Fibroblast of mammary gland (primary cell): ENCODE results near the gene SH3PXD2B.
"Not testable (repeated sequence)": the region's sequence is repeated elsewhere in the genome, so short reads cannot be mapped to it uniquely, and the experiment has no call there.

Experiments
- DNase-seq: peaks from one replicate; pipeline ENCODE4 v3.0.0-alpha.2; 2010; ENCODE audit warnings: low read depth
- H3K4me3 ChIP-seq: 2 replicates; pipeline ENCODE4 v1.5.1; 2011; ENCODE audit warnings: low read depth, mild to moderate bottlenecking, low read length, moderate library complexity; ENCODE audit not compliant: control insufficient read depth
- TF ChIP-seq, protein P1 (sequence below): conservative IDR thresholded peaks from 2 replicates; pipeline ENCODE4 v1.5.1; 2011; ENCODE audit warnings: low read depth, low read length, inconsistent platforms; ENCODE audit not compliant: control insufficient read depth, insufficient read depth

The SH3PXD2B gene

GRCh38 chr5:172414531-172415361 lies 39.6 kb downstream of the SH3PXD2B start:
- H3K4me3 ChIP-seq = no peak overlapping the region
- TF ChIP-seq, protein P1, sequence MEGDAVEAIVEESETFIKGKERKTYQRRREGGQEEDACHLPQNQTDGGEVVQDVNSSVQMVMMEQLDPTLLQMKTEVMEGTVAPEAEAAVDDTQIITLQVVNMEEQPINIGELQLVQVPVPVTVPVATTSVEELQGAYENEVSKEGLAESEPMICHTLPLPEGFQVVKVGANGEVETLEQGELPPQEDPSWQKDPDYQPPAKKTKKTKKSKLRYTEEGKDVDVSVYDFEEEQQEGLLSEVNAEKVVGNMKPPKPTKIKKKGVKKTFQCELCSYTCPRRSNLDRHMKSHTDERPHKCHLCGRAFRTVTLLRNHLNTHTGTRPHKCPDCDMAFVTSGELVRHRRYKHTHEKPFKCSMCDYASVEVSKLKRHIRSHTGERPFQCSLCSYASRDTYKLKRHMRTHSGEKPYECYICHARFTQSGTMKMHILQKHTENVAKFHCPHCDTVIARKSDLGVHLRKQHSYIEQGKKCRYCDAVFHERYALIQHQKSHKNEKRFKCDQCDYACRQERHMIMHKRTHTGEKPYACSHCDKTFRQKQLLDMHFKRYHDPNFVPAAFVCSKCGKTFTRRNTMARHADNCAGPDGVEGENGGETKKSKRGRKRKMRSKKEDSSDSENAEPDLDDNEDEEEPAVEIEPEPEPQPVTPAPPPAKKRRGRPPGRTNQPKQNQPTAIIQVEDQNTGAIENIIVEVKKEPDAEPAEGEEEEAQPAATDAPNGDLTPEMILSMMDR = no peak
- DNase-seq = peak; percentile 57

- DNase-seq = peak; percentile 54
- TF ChIP-seq, protein P1 = no peak
- no peak overlapping the region for H3K4me3 ChIP-seq
Observed at GRCh38 chr5:172413601-172414171, 40.6 kb downstream of the SH3PXD2B start.

- peak; percentile 100 for DNase-seq
- no peak overlapping the region for H3K4me3 ChIP-seq
- TF ChIP-seq, protein P1 = no peak
Observed at GRCh38 chr5:172412724-172413286, 41.5 kb downstream of the SH3PXD2B start.

- TF ChIP-seq, protein P1 = no peak
Observed at GRCh38 chr5:172411484-172412072, 42.7 kb downstream of the SH3PXD2B start.

GRCh38 chr5:172410662-172411483 lies 43.5 kb downstream of the SH3PXD2B start:
- peak; percentile 93 for DNase-seq
- no peak overlapping the region for H3K4me3 ChIP-seq

More at GRCh38 chr5:172411484-172412072, 42.7 kb downstream of the SH3PXD2B start:
- DNase-seq = peak; percentile 86
- H3K4me3 ChIP-seq = no peak overlapping the region

DNA sequence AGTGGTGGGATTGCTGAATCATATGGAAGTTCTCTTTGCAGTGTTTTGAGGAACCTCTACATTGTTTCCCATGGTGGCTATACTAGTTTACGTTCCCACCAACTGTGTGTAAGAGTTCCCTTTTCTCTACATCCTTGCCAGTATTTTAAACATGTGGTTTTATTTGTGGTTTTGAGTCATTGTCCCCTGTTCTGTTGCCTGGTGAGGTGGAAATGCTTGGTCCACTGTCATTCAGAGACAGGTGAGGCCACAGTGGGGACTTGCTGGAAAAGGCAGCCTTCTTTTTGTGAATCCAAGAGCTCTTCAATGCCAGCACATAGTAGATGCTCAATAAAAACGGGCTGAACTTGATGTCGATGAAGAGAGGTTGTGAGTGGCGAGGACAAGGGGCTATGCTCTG lies 44.2 kb downstream of the SH3PXD2B start:
- TF ChIP-seq, protein P1 = no peak
- DNase-seq = peak; percentile 95
- no peak overlapping the region for H3K4me3 ChIP-seq

More at GRCh38 chr5:172410662-172411483, 43.5 kb downstream of the SH3PXD2B start:
- TF ChIP-seq, protein P1 = no peak

DNA sequence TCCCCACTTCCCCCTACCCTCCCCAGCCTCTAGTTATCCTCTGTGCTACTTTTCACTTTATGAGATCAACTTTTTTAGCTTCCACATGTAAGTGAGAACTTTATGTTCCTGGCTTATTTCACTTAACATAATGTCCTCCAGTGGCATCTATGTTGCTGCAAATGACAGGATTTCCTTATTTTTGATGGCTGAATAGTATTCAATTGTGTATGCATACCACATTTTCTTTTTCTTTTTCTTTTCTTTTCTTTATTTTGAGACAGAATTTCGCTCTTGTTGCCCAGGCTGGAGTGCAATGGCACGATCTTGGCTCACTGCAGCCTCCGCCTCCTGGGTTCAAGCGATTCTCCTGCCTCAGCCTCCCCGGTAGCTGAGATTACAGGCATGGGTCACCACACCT lies 44.8 kb downstream of the SH3PXD2B start:
- not testable (repeated sequence) for DNase-seq, H3K4me3 ChIP-seq
